ENCODE results near the gene MAPK7.

MAPK7 gene

GRCh38 chr17:19414396-19415280, 36.3 kb downstream of the MAPK7 start:
- DNase-seq (ENCODE audit: low read depth in 2 of 2, low spot score in 1 of 2), result no peak

- no peak for DNase-seq (ENCODE audit: low read depth in 2 of 2, low spot score in 1 of 2)
Observed at GRCh38 chr17:19415311-19415710, 37.0 kb downstream of the MAPK7 start.

GRCh38 chr17:19415806-19416775, 37.8 kb downstream of the MAPK7 start:
- DNase-seq (ENCODE audit: low read depth in 2 of 2, low spot score in 1 of 2), result no peak

DNA sequence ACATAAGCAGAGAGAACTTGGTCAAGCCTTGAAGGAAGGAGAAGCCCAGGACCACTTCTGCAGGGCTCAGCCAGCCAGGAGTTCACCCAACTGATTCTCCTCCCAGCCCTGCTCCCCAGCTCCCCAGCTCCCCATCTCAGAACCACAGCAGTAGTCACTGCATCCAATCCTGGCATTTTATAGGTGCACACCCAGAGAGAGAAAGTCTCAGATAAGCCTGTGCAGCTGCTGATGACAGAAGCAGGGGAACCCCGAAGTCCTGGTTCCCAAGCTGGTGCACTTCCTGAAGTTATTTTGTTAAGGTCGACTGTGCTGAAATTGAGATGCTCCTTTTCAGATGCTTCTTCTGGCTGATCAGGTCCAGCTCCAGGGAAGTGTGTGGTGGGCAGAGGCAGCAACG, 39.3 kb downstream of the MAPK7 start:
- DNase-seq (ENCODE audit: low read depth in 2 of 2, low spot score in 1 of 2), result no peak

- no peak for DNase-seq (ENCODE audit: low read depth in 2 of 2, low spot score in 1 of 2)
Observed at GRCh38 chr17:19418251-19418992, 40.1 kb downstream of the MAPK7 start.

DNA sequence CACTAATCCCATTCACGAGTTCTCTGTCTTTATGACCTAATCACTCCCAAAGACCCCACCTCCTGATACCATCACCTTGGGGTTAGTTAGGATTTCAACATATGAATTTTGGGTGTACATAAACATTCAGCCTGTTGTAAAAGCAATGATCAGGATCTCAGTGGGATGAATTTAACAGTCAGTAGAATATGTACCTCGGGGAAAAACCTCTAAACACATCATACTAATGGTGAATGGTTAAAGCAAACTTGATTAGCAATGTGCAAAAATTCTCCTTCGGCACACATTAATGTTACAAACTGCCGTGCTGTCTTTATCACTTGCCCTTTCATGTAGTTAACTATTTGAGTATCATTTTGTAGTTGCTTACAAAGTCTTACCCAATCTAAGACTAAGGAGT, 42.9 kb downstream of the MAPK7 start:
- DNase-seq (ENCODE audit: low read depth in 2 of 2, low spot score in 1 of 2), result no peak

GRCh38 chr17:19421926-19422325, 43.6 kb downstream of the MAPK7 start:
- DNase-seq (ENCODE audit: low read depth in 2 of 2, low spot score in 1 of 2), result no peak

DNA sequence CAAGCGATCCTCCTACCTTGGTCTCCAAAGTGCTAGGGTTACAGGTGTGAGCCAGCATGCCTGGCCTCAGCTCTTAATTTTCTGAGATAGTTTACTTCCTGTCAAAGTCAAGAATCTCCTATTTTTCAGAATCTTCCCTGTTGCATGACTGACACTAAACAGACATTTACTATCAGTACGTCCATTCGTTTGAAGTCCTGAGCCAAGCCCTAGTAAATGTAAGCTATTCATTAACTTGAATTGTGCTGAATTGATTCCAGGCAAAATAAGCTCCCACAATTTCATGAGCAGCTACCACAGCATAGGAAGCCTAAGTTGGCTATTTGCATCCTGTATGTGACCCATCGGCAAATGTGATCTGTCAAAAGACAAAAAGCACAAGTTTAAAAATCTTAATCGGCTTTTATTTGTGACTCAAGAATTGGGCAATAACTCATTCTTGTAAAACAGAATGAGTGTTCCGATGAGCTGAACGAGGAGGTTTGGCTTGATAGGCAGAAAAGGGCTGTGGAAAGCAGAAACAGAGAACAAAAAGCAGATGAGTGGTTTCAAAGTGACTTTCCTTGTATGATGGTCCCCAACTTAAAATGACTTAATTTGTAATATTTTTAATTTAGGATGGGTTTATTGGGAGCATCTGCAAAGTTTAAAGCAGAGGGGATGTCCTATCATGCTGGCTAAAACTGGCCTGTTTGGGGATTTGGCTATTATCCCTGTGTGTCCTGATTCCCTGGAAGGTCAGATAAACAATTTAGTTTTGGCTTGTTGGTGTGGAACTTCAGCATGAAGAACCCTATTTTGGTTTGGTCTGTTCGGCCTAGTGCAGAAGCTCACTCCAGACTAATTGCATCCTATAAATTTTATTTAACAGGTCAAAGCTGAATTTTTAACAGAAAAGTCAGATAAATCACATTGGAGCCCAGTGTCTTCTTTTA, 46.9 kb downstream of the MAPK7 start:
- DNase-seq (ENCODE audit: low read depth in 2 of 2, low spot score in 1 of 2), result no peak

- no peak for DNase-seq (ENCODE audit: low read depth in 2 of 2, low spot score in 1 of 2)
Observed at GRCh38 chr17:19426631-19427030, 48.3 kb downstream of the MAPK7 start.

GRCh38 chr17:19431691-19432090, 53.4 kb downstream of the MAPK7 start:
- no peak for DNase-seq (ENCODE audit: low read depth in 2 of 2, low spot score in 1 of 2)

Data from stimulated activated CD8-positive, alpha-beta memory T cell treated with anti-CD3 and anti-CD28 coated beads, Interleukin-4, amount 100 ng/mL, for 4 hours (primary cell).